DND-41 (cell line): ENCODE results near the gene DNAH5.

Experiments used
- CTCF ChIP-seq: IDR thresholded peaks from 2 replicates; pipeline ENCODE4 v1.5.1; 2012; ENCODE audit warnings: borderline replicate concordance, low read length, moderate library complexity, mild to moderate bottlenecking; ENCODE audit not compliant: poor library complexity, severe bottlenecking; ENCODE audit errors: extremely low read depth
- EZH2 ChIP-seq: IDR thresholded peaks from 3 replicates; pipeline ENCODE4 v1.6.1; 2012; ENCODE audit warnings: borderline replicate concordance, low read depth, mild to moderate bottlenecking, moderate library complexity, low read length, inconsistent platforms; ENCODE audit not compliant: severe bottlenecking

- TF ChIP-seq CTCF (no peak), EZH2 (no peak)
Measured at GRCh38 chr5:13898569-13898968, 45.9 kb downstream of the DNAH5 start.
